HG02588 (cell line): ENCODE data around the gene UFD1.

Experiments
- ATAC-seq: cut with Tn5 transposase; IDR thresholded peaks from one replicate; pipeline ENCODE4 v1.9.1; 2021; ENCODE audit warnings: mild to moderate bottlenecking, moderate library complexity; ENCODE audit not compliant: unreplicated experiment

Gene UFD1

DNA sequence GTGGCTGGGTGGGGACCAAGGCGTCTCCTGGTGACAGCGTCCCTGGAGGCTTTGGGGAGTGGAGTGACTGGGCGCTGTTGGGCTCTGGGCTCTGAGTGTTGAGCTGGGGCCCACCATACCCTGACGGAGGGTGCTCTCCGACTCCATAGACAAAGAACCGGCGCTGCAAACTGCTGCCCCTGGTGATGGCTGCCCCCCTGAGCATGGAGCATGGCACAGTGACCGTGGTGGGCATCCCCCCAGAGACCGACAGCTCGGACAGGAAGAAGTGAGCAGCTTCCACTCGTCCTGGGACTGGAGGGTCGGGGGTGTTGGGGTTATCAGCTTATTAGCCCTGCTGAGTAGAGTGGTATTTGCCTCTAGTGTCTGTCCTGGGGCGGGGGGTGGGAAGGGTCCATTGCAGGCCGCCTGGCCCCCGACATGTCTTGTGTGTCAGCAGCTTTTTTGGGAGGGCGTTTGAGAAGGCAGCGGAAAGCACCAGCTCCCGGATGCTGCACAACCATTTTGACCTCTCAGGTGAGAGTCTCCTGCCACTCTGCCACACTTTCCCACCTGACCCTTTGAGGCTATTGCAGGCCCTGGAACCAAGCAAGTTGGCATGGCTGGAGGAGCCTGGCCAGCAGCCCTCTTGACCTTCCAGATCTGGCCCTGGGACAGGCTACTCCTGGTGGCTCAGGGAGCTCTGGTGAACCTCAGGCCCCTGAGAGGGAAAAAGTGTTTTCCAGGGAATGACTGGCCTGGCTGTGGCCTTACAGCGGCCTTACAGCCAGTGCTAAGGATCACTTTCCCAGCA, 37.6 kb upstream of the UFD1 start:
- ATAC-seq = no peak

DNA sequence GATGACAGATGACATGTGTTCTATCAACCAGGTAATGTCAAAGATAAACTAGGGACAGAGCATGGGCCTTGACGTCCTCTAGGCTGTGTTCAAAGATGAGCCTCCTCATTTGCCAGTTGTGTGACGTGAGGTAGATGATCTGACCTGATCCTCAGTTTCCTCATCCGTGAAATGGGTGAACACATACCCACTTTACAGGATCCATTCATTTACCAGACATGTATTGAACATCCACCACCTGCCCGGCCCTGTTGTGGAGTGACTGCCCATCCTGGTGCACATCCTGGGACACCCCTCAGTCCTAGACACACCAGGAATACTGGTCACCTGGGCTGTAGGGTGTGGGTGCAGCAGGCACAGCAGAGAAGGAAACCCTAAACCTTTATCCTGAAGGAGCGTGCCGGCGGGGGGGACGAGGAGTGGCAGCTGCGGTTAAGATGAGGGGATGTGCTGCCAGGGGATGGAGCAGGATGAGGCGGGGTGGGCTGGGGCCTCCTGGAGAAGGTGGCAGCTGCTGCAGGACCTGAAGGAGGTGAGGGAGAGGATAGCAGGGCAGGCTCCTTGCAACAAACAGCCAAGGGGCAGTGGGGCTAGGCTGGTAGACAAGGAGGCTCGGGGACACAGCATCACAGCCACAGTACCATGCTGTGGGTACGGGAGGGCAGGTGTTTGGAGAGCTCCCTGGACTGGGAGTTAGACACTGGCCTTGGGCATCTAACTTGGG, 36.8 kb upstream of the UFD1 start:
- no peak for ATAC-seq

DNA sequence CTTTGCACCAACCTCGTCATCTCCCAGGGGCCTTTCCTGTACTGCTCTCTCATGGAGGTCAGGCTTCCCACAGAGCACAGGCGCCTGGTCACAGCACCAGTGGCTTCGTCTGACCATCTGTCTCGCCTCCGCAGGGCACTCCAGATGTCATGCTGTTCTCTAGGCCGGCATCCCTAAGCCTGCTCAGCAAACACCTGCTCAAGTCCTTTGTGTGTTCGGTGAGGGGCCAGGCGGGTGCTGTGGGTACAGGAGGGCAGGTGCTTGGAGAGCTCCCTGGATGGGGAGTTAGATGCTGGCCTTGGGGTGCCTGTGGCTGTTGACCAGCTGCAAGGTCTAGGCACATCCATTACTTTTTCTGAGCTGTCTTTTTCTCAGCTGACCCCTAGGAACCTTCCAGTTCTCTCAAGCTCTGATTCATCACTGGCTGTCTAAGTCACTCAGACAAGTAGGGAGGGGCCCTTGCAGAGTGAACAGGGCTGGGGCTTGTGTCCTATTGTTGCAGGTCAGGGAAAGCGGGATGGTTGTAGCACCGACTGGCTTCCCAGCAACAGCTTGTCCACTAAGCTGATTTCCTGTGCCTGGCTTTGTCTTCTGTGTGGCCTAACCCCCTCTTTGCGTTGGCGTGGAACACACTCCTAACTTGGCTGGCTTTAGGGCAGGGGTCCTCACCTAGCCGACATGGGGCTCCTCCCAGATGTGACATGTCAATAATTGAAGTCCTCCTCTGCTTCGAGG, 36.0 kb upstream of the UFD1 start:
- ATAC-seq = no peak

DNA sequence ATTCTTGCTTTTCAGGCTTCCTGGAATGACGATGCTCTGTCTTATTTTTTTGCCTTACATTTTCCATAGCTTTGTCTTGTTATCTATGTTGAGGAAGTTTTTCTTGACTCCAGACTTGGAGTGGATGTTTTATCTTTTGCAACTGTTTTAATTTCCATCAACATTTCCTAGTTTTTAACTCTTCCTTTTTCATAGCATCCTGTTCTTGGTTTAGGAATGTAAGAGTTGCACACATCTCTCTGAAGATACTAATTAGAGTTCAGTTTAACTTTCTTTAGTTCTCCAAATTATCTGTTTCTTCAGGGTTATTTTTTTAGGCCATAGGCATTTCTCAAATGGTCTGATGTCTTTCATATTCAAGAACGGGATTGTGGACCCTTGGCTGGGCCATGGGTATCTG, 34.8 kb upstream of the UFD1 start:
- ATAC-seq = no peak

DNA sequence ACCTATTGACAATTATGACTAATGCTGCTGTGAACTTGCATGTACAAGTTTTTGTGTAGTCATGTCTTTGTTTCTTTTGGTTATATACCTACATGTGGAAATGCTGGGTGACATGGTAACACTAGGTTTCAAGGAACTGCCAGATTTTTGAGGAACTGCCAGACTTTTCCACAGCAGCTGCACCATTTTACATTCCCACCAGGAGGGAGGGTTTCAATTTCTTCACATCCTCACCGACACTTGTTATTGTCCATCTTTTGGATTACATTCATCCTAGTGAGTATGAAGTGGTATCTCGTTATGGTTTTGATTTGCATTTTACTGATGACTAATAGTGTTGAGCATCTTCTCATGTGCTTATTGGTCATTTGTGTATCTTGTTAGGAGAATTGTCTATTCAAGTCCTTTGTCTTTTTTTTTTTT, 31.9 kb upstream of the UFD1 start:
- ATAC-seq = no peak

DNA sequence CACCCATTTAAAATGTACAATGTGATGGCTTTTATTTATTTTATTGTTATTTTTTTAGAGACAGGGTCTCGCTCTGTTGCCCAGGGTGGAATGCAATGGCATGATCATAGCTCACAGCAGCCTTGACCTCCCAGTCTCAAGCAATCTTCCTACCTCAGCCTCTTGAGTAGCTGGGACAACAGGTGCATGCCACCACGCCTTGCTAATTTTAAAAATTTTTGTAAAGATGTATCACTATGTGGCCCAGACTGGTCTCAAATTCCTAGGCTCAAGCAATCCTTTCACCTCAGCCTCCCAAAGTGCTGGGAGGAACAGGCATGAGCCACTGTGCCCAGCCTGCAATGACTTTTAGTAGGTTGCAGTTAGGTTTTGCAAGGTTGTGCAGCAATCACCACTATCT, 30.9 kb upstream of the UFD1 start:
- no peak for ATAC-seq

DNA sequence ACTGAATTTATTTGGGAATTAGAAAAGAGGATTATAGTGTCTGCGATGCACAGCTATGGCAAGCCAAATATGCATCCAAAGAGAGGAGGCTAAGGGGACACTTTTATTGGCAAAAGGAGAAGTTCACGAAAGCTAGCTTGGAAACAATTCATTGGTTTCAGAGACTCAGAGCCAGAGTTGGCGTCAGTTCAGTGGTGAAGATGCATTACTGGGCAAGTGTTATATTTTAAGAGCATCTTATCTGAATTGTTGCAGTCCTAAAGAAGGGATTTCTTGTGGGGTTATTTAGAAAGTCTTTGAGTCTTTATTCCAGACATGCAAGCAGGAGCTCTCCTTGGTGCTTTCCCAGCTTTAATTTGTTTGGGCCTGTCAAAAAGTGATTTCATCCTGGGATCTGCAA, 30.2 kb upstream of the UFD1 start:
- no peak for ATAC-seq

DNA sequence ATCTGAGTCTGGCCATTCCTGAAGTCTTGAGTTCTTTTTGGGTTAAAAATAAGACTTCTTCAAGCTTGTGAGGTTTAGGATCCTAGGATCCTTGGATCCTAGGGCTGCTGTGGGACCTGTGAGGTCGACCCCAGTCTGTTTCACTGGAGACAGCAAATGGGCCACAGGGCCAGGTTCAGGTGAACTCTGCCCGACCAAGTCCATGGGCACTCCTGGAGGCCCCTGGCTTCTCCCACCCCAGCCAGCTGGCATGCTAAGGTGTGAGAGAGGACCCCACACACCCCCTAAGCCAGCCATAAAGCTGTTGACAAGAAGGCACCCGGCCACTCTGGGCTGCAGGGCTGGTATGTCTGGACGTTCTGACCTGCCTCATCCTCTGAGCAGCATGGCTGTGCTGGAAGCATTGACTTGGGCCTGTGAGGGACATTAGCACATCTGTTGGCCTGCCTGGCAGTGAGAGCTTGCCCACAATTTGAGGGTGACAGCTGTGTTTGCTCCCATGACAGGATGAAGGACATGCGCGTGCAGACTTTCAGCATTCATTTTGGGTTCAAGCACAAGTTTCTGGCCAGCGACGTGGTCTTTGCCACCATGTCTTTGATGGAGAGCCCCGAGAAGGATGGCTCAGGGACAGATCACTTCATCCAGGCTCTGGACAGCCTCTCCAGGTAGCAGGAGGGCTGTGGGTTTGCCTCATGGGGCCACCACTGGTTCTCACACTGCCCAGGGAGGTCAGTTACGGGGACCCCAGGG, 29.2 kb upstream of the UFD1 start:
- ATAC-seq = no peak

DNA sequence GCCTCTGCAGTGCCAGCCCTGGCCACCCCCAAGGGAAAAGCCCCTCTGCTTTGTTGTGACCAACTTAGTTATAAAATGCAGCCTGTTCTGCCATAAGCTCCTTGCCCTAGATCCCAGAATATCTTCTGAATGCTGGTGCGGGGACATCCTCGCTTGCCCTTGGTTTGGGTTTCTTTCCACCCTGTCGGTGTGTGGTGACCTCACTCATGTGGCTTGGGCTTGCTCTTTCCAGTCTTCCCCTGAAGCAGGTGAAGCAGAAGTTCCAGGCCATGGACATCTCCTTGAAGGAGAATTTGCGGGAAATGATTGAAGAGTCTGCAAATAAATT, 28.5 kb upstream of the UFD1 start:
- no peak for ATAC-seq

DNA sequence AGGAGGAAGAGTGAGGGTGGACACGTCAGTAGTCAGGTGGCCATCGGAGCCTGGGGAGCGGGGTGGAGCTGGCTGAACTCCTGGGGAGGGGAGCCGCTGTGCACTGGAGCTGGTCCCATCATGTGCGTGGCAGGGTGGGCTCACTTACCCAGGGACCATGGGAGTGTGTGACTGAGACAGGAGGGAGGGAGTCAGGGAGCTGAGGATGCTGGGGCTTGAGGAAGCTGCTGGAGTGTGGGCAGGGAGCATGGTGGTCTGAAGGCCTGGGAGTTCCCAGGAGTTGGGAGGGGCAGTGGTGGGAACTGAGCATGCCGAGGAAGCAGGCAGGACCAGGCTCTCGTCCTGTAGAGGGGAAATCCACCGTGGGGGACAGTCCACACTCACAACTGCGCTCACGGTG, 27.2 kb upstream of the UFD1 start:
- no peak for ATAC-seq

DNA sequence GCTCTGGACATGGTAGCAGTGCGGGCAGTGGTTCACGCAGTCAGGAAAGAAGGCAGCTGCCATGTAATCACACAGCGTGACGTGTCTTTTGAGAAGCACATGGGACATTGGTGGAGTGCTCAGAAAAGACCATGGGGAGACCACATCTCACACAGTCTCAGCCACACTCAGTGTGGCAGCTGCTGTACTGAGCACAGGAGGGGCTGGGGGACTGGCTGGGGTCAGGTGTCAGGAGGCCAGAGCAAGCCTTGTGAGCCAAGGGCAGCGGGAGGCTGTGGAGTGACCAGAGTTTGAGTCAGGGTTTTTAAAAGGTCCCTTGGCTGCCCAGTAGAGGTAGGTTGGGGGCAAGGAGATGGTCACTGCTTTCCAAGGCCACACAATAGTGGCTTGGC, 26.7 kb upstream of the UFD1 start:
- ATAC-seq = no peak

DNA sequence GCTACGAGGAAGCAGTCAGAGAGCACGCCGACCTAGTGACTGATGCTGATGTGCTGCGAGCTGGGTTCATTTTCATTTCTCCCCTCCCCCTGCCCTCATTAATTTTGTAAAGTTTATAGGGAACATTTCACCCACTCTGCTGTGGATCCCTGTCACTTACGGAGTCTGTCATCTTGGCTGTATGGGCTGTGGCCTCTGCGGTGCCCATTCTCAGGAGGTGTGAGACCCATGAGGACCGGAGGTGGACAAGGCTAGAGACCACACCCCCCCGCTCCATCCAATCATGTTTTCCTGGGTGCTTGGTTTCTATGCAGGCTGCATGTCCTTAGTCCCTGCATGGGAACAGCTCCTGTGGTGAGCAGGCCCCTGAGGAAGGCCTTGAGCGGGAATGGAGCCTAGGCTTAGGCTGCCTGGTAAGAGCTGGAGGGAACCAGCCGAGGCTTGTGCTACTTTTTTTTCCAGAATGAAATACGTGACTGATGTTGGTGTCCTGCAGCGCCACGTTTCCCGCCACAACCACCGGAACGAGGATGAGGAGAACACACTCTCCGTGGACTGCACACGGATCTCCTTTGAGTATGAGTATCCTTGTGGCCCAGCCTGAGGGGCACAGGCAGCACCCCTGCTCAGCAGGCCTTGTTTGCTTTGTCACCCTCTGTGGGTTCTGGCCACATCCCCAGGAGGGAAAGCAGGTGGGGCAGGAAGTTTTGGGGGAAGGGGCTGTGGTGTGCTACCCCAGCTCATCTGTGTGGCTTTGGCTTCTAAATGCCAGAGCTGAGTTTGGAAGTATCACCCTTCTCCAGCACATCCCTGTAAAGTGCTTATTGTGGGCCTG, 26.1 kb upstream of the UFD1 start:
- ATAC-seq = no peak

DNA sequence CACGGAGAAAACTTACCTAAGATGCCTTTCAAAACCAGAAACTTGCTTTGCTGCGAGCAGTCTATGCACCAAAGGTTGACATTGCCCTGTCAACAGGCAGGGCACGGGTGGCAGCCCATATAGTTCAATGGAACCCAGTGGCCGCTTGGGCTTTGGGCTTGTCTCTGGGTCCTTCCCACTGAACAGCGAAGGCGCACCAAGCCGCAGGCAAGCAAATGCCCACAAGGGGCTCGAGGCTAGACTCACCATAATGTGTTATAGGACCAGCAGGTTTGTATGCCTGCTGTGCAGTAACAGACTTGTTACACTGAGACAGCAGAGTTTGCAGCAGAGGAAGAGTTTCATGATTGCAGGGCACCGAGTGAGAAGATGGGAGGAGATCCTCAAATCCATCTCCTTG, 24.9 kb upstream of the UFD1 start:
- no peak for ATAC-seq

DNA sequence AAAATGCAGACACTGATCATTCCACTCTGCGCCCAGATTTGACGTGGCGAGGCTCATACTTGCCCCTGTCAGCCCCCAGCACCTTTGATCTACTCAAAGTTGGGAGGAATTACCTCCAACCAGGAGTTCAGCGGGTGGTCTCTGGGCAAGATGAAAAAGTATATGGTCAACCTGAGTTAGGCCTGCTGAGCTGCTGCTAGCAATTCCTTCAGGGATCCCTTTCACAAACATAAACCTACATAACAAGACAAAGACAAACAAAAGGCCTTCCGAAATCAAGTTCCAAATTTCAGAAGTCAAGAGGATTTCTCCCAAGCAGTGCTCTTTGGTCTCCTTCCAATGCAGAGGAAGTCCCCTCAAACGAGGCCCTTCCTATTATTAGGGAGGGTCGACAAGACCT, 24.4 kb upstream of the UFD1 start:
- no peak for ATAC-seq

DNA sequence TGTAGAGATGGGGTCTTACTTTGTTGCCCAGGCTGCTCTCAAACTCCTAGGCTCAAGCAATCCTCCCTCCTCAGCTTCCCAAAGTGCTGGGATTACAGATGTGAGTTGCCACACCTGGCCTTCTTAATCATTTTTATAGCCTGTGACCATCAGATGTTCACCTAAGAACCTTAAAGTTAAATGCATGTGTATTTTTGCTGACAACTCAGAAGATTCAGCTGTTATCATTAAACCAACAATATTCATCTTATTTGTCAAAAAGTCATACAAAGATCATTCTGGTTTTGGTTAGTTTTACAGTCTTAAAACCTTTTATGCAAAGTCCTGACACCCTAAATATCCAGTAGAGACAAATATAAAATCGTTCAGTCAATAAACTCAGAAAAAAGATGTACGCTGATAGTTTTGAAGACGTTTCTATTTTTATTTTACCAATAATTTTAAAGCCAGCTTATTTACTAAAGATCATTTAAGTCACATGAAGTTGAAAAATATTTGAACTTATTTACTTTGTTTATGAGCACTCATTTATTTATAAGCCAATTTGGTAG, 23.0 kb upstream of the UFD1 start:
- no peak for ATAC-seq

DNA sequence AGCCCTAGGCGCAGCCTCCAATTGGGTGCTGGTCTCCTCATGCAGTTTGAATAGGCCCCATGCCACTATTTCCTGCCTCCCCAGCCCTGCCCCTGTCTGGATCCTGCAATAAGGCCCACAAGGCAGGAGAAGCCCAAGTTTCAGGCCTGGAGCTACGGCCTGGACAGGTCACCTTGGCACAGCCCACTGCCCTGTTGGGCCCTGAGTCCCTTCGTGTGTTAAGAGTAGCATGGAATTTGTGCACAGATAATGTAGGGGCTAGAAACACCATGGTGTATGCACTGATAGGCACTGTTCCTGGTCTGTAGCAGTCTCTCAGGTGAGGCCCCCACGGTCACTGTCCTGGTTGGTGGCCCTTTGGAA, 20.9 kb upstream of the UFD1 start:
- no peak for ATAC-seq

DNA sequence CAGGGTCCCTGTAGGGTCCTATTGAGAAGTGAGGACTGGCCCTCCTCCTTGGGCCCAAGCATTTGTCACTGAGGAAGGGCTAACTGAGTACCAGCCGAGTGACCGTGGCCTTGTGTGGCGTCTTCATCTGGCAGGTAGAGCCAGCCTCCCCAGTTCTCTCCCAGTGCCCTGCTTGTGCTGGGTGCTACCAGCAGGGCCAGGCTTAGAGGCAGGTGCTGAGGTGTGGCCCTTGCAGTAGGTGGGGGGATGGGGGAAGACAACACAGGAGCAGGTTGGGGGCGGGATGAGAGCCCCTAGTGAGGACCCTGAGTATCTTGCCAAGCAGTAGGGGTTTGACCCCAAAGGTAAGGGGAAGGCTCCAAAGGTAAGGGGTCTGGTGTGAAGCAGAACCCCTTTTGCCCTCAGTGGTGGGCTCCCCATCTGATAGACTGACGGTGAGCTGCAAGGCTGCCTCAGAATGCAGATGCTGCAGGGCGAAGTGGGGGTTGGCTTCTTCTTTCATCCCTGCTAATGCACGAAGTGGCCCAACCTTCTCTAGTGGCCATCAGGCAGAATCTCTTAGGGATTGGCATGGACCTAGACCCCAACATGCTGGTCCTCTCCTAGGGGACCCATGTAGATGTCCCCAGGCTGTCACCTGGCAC, 20.4 kb upstream of the UFD1 start:
- no peak for ATAC-seq

DNA sequence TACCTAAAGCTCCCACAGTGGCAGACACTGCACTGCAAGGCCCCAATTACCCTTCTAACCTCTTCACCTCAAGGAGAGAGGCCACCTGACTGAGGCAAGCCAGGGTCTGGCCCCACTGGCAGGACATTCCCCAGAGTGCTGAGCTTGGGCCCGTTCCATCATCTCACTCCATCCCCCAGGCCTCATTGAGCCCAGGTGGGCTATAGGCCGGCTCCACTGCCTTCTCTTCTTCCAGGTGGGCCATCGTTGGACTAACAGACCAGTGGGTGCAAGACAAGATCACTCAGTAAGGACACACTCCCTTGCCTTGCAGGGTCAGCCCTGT, 19.8 kb upstream of the UFD1 start:
- ATAC-seq = no peak

DNA sequence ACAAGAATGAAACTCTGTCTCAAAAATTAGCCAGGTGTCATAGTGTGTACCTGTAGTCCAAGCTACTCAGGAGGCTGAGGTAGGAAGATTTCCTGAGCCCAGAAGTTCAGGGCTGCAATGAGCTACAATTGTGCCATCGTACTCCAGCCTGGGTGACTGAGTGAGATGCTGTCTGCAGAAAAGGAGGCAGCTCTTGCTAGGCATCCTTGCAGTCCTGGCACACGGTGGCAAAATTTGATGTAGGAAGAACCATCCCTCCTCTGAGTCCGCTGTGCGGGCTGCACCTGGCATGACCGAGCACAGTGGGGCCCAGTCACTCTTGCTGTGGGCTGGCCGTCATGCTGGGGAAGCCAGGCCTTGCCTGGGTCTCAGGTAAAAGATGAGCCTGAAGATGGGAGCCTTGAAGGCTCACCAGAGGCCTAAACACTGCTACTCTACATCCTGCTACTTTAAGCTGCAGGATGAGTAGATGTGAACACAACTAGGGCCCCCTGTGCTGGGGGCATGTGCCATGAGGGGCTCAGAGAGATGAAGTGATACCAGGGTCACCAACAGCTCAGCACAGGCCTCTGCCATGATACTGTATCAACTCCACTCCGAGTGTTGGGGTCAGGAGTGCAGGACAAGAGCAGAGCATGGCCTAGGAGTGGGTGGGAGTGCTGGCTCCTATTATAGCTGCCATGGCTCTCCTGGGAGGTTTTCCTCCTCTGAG, 19.3 kb upstream of the UFD1 start:
- no peak for ATAC-seq
